ENCODE results near the gene UHRF1.
"Not testable (repeated sequence)": the region's sequence is repeated elsewhere in the genome, so short reads cannot be mapped to it uniquely, and the experiment has no call there.

UHRF1 gene

GRCh38 chr19:4974880-4975469 lies 65.7 kb downstream of the UHRF1 start:
- no peak for DNase-seq

- DNase-seq, result not testable (repeated sequence)
Observed at GRCh38 chr19:4975601-4976000, 66.3 kb downstream of the UHRF1 start.

GRCh38 chr19:4976401-4977298 lies 67.3 kb downstream of the UHRF1 start:
- DNase-seq, result peak; percentile 45

GRCh38 chr19:4977299-4978174 lies 68.2 kb downstream of the UHRF1 start:
- DNase-seq, result peak; percentile 89

- DNase-seq, result no peak
Observed at GRCh38 chr19:4979211-4979807, 70.0 kb downstream of the UHRF1 start.

GRCh38 chr19:4980067-4980466 lies 70.8 kb downstream of the UHRF1 start:
- DNase-seq, result peak; percentile 31

GRCh38 chr19:4980838-4981680 lies 71.8 kb downstream of the UHRF1 start:
- no peak for DNase-seq

- no peak for DNase-seq
Observed at GRCh38 chr19:4981681-4981958, 72.3 kb downstream of the UHRF1 start.

GRCh38 chr19:4983346-4984105 lies 74.2 kb downstream of the UHRF1 start:
- DNase-seq, result no peak

- DNase-seq, result no peak
Observed at GRCh38 chr19:4984106-4984380, 74.7 kb downstream of the UHRF1 start.

GRCh38 chr19:4984438-4984990 lies 75.2 kb downstream of the UHRF1 start:
- no peak for DNase-seq

- no peak for DNase-seq
Observed at GRCh38 chr19:4985551-4985991, 76.3 kb downstream of the UHRF1 start.

GRCh38 chr19:4986056-4986455 lies 76.8 kb downstream of the UHRF1 start:
- DNase-seq, result no peak

GRCh38 chr19:4986471-4986891 lies 77.2 kb downstream of the UHRF1 start:
- DNase-seq, result no peak

- no peak for DNase-seq
Observed at GRCh38 chr19:4987256-4987655, 78.0 kb downstream of the UHRF1 start.

GRCh38 chr19:4987692-4988370 lies 78.5 kb downstream of the UHRF1 start:
- no peak for DNase-seq

- peak; percentile 84 for DNase-seq
Observed at GRCh38 chr19:4988770-4989251, 79.5 kb downstream of the UHRF1 start.

- DNase-seq, result no peak
Observed at GRCh38 chr19:4990306-4990705, 81.0 kb downstream of the UHRF1 start.

GRCh38 chr19:4991538-4991937 lies 82.2 kb downstream of the UHRF1 start:
- DNase-seq, result no peak

- DNase-seq, result no peak
Observed at GRCh38 chr19:4991996-4992698, 82.8 kb downstream of the UHRF1 start.
